ENCODE measurements around the gene GSTK1. TPM values are rescaled to one million over a fixed set of nuclear protein-coding genes. Genes with fewer than 3 reads are reported as not detected.
"Not testable (repeated sequence)": the region's sequence is repeated elsewhere in the genome, so short reads cannot be mapped to it uniquely, and the experiment has no call there.

The GSTK1 gene
- polyA plus RNA-seq, 1 experiment, result 100 TPM

DNA sequence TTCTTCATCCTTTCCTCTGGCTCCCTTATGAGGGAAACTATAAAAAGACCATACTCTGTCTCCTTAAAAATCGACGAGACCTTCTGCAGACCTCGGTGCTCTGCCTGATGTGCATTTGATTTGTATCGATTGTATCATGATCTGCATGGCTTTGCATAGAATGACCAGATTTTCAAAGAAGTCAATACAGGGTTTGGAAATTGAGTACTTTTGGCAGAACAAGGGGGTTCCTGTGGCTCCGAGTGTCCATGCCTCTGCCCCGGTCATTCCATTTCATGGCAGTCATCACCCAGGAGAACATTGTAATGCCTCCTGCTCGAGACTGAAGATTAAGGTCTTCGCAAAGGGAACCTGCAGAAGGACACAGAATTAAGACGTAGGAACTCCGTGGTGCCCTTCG is 25.6 kb downstream of the GSTK1 start:
- TF ChIP-seq, protein P1, sequence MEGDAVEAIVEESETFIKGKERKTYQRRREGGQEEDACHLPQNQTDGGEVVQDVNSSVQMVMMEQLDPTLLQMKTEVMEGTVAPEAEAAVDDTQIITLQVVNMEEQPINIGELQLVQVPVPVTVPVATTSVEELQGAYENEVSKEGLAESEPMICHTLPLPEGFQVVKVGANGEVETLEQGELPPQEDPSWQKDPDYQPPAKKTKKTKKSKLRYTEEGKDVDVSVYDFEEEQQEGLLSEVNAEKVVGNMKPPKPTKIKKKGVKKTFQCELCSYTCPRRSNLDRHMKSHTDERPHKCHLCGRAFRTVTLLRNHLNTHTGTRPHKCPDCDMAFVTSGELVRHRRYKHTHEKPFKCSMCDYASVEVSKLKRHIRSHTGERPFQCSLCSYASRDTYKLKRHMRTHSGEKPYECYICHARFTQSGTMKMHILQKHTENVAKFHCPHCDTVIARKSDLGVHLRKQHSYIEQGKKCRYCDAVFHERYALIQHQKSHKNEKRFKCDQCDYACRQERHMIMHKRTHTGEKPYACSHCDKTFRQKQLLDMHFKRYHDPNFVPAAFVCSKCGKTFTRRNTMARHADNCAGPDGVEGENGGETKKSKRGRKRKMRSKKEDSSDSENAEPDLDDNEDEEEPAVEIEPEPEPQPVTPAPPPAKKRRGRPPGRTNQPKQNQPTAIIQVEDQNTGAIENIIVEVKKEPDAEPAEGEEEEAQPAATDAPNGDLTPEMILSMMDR (IDR thresholded peaks at IDR 0.05; ENCODE audit: low read depth, low read length), result no peak
- DNase-seq (ENCODE audit: low read depth, low spot score), result no peak
- ChIA-PET POLR2A (interaction anchor here (1.0 to 1.5 kb wide), 4 partner anchors 9 to 103 kb away, joined by 3 to 6 read pairs (median 5); partner anchors contain the start of gene GSTK1), CTCF (interaction anchor here (0.6 to 1.7 kb wide), 4 partner anchors 12 to 128 kb away, joined by 3 to 11 read pairs (median 4); partner anchors contain the start of genes GSTK1 and ZYX)
- peak overlapping the region; percentile 61 for H3K27ac ChIP-seq (ENCODE audit: low read depth, low read length)
- H3K9me3 ChIP-seq (ENCODE audit: control insufficient read depth, insufficient read depth, low read length), result peaks cover 8% of the 10 kb centered on the region
- peak overlapping the region; percentile 79 for H3K4me3 ChIP-seq (ENCODE audit: low read depth, low read length)
- H3K27me3 ChIP-seq (ENCODE audit: control insufficient read depth, insufficient read depth, low read length), result no peaks in the 10 kb centered on the region

DNA sequence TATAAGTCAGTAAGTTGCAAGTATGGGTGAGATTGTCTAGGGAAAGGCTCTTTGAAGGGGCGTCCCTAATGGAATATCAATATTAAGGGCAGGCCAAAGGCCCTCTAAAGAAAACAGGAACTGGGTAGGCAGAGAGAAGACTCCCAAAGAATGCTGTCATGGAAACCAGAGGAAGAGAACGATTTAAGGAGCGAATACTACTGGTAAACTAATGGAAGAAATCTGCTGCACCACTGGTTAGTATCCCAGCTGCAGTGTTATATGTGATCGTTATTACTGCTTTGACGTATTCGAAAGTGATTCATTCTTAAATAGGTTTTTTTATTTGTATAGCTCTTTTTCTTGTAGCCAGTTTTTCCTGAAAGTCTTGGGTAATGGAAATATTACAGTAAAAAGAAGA is 26.2 kb downstream of the GSTK1 start:
- ChIA-PET CTCF (interaction anchor here (0.5 to 2.1 kb wide), 5 partner anchors 10 to 91 kb away, joined by 3 to 16 read pairs (median 4); no protein-coding TSS in a partner anchor), POLR2A (no interaction called here)
- Histone ChIP-seq H3K27ac (ENCODE audit: low read depth, low read length) (no peak overlapping the region), H3K27me3 (ENCODE audit: control insufficient read depth, insufficient read depth, low read length) (no peaks in the 10 kb centered on the region), H3K4me3 (ENCODE audit: low read depth, low read length) (peak overlapping the region; percentile 79), H3K9me3 (ENCODE audit: control insufficient read depth, insufficient read depth, low read length) (peaks cover 8% of the 10 kb centered on the region)
- TF ChIP-seq, protein P1 (IDR thresholded peaks at IDR 0.05; ENCODE audit: low read depth, low read length), result no peak
- DNase-seq (ENCODE audit: low read depth, low spot score), result no peak

DNA sequence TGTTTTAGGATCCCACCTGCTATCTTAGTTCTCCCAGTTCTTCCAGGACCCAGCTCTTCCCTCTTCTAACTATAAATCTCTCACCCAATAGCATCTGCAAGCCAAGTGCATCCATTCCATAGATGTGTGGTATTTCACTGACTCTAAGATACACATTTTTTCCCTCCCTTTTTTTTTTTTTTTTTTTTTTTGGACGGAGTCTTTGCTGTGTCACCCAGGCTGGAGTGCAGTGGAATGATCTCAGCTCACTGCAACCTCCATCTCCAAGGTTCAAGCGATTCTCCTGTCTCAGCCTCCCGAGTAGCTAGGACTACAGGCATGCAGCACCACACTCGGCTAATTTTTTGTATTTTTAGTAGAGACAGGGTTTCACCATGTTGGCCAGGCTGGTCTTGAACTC is 26.6 kb downstream of the GSTK1 start:
- CTCF ChIA-PET, result interaction anchor here (0.7 to 2.1 kb wide), 4 partner anchors 10 to 74 kb away, joined by 3 to 16 read pairs (median 6); no protein-coding TSS in a partner anchor
- H3K27me3 ChIP-seq (ENCODE audit: control insufficient read depth, insufficient read depth, low read length); POLR2A ChIA-PET; DNase-seq (ENCODE audit: low read depth, low spot score); H3K27ac ChIP-seq (ENCODE audit: low read depth, low read length); H3K9me3 ChIP-seq (ENCODE audit: control insufficient read depth, insufficient read depth, low read length): not testable (repeated sequence)
- H3K4me3 ChIP-seq (ENCODE audit: low read depth, low read length), result peak overlapping the region; percentile 79

DNA sequence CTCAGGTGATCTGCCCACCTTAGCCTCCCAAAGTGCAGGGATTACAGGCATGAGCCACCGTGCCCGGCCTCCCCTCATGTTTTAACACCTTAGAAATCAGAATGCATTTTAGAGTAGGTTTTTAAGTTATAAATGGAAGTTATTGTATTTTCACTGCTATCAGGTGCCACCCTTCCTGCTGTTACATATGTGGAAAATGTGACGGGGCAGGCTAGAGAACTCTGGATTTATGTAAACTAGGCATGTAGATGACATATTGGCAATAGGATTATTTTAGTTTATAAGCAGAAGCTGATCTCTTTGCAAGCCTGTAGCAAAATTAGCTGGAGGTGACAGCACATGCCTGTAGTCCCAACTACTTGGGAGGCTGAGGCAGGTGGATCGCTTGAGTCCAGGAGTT is 27.1 kb downstream of the GSTK1 start:
- peak overlapping the region; percentile 10; the same call in 1 of the 2 replicates for H3K4me3 ChIP-seq (ENCODE audit: low read depth, low read length)
- peaks cover 8% of the 10 kb centered on the region for H3K9me3 ChIP-seq (ENCODE audit: control insufficient read depth, insufficient read depth, low read length)
- CTCF ChIA-PET, result interaction anchor here (0.7 to 2.1 kb wide), 3 partner anchors 9 to 50 kb away, joined by 3 to 9 read pairs (median 3); no protein-coding TSS in a partner anchor
- TF ChIP-seq, protein P1 (IDR thresholded peaks at IDR 0.05; ENCODE audit: low read depth, low read length), result no peak
- POLR2A ChIA-PET, result no interaction called here
- DNase-seq (ENCODE audit: low read depth, low spot score), result no peak
- H3K27ac ChIP-seq (ENCODE audit: low read depth, low read length), result peak overlapping the region; percentile 31
- H3K27me3 ChIP-seq (ENCODE audit: control insufficient read depth, insufficient read depth, low read length), result no peaks in the 10 kb centered on the region

DNA sequence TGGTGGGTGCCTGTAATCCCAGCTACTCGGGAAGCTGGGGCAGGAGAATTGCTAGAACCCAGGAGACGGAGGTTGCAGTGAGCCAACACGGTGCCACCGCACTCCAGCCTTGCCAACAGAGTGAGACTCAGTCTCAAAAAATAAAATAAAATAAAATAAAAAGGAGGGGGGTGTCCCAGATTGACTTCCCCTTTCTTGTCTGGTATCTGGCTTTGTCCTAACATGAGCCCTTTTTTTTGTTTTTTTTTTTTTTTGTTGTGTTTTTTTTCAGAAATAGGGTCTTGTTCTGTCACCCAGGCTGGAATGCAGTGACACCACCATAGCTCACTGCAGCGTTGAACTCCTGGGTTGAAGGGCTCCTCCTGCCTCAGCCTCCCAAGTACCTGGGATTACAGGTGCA is 29.6 kb downstream of the GSTK1 start:
- TF ChIP-seq, protein P1 (IDR thresholded peaks at IDR 0.05; ENCODE audit: low read depth, low read length), result no peak
- Histone ChIP-seq H3K4me3 (ENCODE audit: low read depth, low read length) (no peak overlapping the region), H3K27ac (ENCODE audit: low read depth, low read length) (no peak overlapping the region), H3K27me3 (ENCODE audit: control insufficient read depth, insufficient read depth, low read length) (no peaks in the 10 kb centered on the region), H3K9me3 (ENCODE audit: control insufficient read depth, insufficient read depth, low read length) (peaks cover 1% of the 10 kb centered on the region; the same call in 1 of the 2 replicates)
- no peak for DNase-seq (ENCODE audit: low read depth, low spot score)
- CTCF ChIA-PET, result interaction anchor here (1.3 to 2.4 kb wide), 2 partner anchors 52 to 87 kb away, joined by 10 to 11 read pairs; no protein-coding TSS in a partner anchor
- POLR2A ChIA-PET, result interaction anchor here (0.7 kb wide), 2 partner anchors 13 to 226 kb away, joined by 3 to 5 read pairs; no protein-coding TSS in a partner anchor
